ENCODE data around the gene UBE2R2. TPM values are rescaled to one million over a fixed set of nuclear protein-coding genes. Genes with fewer than 3 reads are reported as not detected.
"Not testable (repeated sequence)": the region's sequence is repeated elsewhere in the genome, so short reads cannot be mapped to it uniquely, and the experiment has no call there.

The UBE2R2 gene
- total and polyA plus RNA-seq, 10 of the 15 experiments (the other 5 are each of a cell fraction or from before 2014, with no cell fraction given), result 7.2 to 32.8 (median 17.2) TPM

DNA sequence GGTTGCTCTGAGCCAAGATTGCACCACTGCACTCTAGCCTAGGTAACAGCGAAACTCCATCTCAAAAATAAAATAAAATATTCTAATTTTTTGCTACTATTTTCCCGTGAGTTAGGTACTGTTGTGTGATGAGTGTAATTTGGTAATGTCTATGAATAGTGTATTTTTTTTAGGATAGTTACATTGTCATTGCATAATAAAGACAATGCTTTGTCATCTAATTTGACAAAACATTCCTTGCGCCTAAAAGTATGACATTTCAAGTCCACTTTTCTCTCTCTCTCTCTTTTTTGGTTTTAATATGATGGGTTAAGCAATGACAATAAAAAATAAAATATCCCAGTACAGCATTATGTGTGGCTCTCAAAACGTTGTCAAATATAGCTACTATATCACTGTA lies 29.3 kb downstream of the UBE2R2 start:
- Histone ChIP-seq H3K4me1 (ENCODE audit: control insufficient read depth, insufficient read depth, low read length) (no peaks in the 10 kb centered on the region), H3K9me3 (replicated peaks; ENCODE audit: control insufficient read depth, insufficient read depth, low read length) (no peaks in the 10 kb centered on the region), H3K27me3 (replicated peaks in 1 of 2; ENCODE audit: control insufficient read depth in 2 of 2, insufficient read depth in 2 of 2, low read length in 1 of 2) (no peaks in the 10 kb centered on the region), H3K79me2 (ENCODE audit: control insufficient read depth, insufficient read depth, low read length) (peaks cover 63% of the 10 kb centered on the region), H3K36me3 (ENCODE audit: control insufficient read depth in 2 of 2, insufficient read depth in 2 of 2, low read length in 1 of 2) (peaks cover 0 to 4% of the 10 kb centered on the region in 2 experiments; a peak in 2 of 4 replicates), H3K4me3 (no peak overlapping the region), H3K27ac (ENCODE audit: control insufficient read depth, insufficient read depth) (no peak overlapping the region), H4K20me1 (ENCODE audit: control insufficient read depth, insufficient read depth) (peaks cover 8% of the 10 kb centered on the region), H3K4me2 (ENCODE audit: control insufficient read depth, insufficient read depth) (no peak overlapping the region), H3K9ac (ENCODE audit: control insufficient read depth, insufficient read depth, low read length) (no peak overlapping the region), H2AFZ (ENCODE audit: control insufficient read depth, low read depth, low read length) (no peak overlapping the region)
- DNase-seq (ENCODE audit: low read depth, low spot score), result no peak
- ChIA-PET CTCF (interaction anchor here (1.0 to 1.8 kb wide), 2 partner anchors 12 to 32 kb away, joined by 3 to 4 read pairs; no protein-coding TSS in a partner anchor), POLR2A (no interaction called here), SMC1A (ENCODE audit: uncharacterized antibody, unreplicated experiment) (interaction anchor here (1.5 kb wide), 1 partner anchor 10 kb away, joined by 5 read pairs; no protein-coding TSS in a partner anchor), RAD21 (ENCODE audit: unreplicated experiment) (interaction anchor here (1.3 kb wide), 1 partner anchor 12 kb away, joined by 3 read pairs; no protein-coding TSS in a partner anchor)
- ATAC-seq, result no peak
- intact Hi-C loops (cut with micrococcal nuclease; ENCODE audit: unreplicated experiment), result no loop called here
- in situ Hi-C loops (cut with MboI), result no loop called here
- no TSS peak for BruUV-seq (replicated peaks)
- WGBS (ENCODE audit: insufficient coverage, insufficient replicate concordance, low lambda C conversion rate, missing lambda C conversion rate), result 74% methylated on average over 4 of the region's 4 CpGs
- no peak for TF ChIP-seq ZNF207 (IDR thresholded peaks at IDR 0.05; ENCODE audit: borderline replicate concordance)
- TF ChIP-seq ZNF274 (IDR thresholded peaks at IDR 0.05; ENCODE audit: insufficient read depth, insufficient read length), result no peak
- TF ChIP-seq, protein P1, sequence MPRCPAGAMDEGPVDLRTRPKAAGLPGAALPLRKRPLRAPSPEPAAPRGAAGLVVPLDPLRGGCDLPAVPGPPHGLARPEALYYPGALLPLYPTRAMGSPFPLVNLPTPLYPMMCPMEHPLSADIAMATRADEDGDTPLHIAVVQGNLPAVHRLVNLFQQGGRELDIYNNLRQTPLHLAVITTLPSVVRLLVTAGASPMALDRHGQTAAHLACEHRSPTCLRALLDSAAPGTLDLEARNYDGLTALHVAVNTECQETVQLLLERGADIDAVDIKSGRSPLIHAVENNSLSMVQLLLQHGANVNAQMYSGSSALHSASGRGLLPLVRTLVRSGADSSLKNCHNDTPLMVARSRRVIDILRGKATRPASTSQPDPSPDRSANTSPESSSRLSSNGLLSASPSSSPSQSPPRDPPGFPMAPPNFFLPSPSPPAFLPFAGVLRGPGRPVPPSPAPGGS (IDR thresholded peaks at IDR 0.05; ENCODE audit: borderline replicate concordance, insufficient read depth, low read depth, low read length, poor library complexity, severe bottlenecking), result no peak
- TF ChIP-seq, protein P2, sequence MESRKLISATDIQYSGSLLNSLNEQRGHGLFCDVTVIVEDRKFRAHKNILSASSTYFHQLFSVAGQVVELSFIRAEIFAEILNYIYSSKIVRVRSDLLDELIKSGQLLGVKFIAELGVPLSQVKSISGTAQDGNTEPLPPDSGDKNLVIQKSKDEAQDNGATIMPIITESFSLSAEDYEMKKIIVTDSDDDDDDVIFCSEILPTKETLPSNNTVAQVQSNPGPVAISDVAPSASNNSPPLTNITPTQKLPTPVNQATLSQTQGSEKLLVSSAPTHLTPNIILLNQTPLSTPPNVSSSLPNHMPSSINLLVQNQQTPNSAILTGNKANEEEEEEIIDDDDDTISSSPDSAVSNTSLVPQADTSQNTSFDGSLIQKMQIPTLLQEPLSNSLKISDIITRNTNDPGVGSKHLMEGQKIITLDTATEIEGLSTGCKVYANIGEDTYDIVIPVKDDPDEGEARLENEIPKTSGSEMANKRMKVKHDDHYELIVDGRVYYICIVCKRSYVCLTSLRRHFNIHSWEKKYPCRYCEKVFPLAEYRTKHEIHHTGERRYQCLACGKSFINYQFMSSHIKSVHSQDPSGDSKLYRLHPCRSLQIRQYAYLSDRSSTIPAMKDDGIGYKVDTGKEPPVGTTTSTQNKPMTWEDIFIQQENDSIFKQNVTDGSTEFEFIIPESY (IDR thresholded peaks at IDR 0.05), result no peak
- TF ChIP-seq PAX5 (IDR thresholded peaks at IDR 0.05; ENCODE audit: borderline replicate concordance, low read depth, low read length), result no peak
- TF ChIP-seq, protein P3, sequence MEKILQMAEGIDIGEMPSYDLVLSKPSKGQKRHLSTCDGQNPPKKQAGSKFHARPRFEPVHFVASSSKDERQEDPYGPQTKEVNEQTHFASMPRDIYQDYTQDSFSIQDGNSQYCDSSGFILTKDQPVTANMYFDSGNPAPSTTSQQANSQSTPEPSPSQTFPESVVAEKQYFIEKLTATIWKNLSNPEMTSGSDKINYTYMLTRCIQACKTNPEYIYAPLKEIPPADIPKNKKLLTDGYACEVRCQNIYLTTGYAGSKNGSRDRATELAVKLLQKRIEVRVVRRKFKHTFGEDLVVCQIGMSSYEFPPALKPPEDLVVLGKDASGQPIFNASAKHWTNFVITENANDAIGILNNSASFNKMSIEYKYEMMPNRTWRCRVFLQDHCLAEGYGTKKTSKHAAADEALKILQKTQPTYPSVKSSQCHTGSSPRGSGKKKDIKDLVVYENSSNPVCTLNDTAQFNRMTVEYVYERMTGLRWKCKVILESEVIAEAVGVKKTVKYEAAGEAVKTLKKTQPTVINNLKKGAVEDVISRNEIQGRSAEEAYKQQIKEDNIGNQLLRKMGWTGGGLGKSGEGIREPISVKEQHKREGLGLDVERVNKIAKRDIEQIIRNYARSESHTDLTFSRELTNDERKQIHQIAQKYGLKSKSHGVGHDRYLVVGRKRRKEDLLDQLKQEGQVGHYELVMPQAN (conservative IDR thresholded peaks at IDR 0.05), result no peak
- no peak for TF ChIP-seq WRNIP1 (IDR thresholded peaks at IDR 0.05; ENCODE audit: borderline replicate concordance, low read depth, low read length)
- TF ChIP-seq MEF2A (IDR thresholded peaks at IDR 0.05; ENCODE audit: insufficient read depth, low read depth, low read length), result no peak
- no peak for TF ChIP-seq ZNF384 (IDR thresholded peaks at IDR 0.05; ENCODE audit: borderline replicate concordance, low read depth, low read length)
- FAIRE-seq, result no peak

DNA sequence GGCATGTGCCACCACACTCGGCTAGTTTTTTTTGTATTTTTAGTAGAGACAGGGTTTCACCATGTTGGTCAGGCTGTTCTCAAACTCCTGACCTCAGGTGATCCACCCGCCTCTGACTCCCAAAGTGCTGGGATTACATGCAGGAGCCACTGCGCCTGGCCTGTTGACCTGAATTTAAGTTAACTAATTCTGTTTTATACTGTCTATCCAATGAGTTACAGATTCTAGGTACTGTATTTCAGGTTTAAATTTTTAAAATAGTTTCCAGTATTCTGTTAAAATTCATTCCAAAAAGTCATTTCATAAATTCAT lies 30.9 kb downstream of the UBE2R2 start:
- DNase-seq (ENCODE audit: low read depth, low spot score); H3K36me3 ChIP-seq (ENCODE audit: control insufficient read depth in 2 of 2, insufficient read depth in 2 of 2, low read length in 1 of 2); H3K4me3 ChIP-seq; H4K20me1 ChIP-seq (ENCODE audit: control insufficient read depth, insufficient read depth); FAIRE-seq; H3K9me3 ChIP-seq (replicated peaks; ENCODE audit: control insufficient read depth, insufficient read depth, low read length); BruUV-seq (replicated peaks); H3K27ac ChIP-seq (ENCODE audit: control insufficient read depth, insufficient read depth); intact Hi-C loops (cut with micrococcal nuclease; ENCODE audit: unreplicated experiment); H2AFZ ChIP-seq (ENCODE audit: control insufficient read depth, low read depth, low read length); ATAC-seq; H3K4me1 ChIP-seq (ENCODE audit: control insufficient read depth, insufficient read depth, low read length); H3K9ac ChIP-seq (ENCODE audit: control insufficient read depth, insufficient read depth, low read length); H3K27me3 ChIP-seq (replicated peaks in 1 of 2; ENCODE audit: control insufficient read depth in 2 of 2, insufficient read depth in 2 of 2, low read length in 1 of 2); in situ Hi-C loops (cut with MboI); RAD21 ChIA-PET (ENCODE audit: unreplicated experiment); H3K4me2 ChIP-seq (ENCODE audit: control insufficient read depth, insufficient read depth): not testable (repeated sequence)
- peaks cover 62% of the 10 kb centered on the region for H3K79me2 ChIP-seq (ENCODE audit: control insufficient read depth, insufficient read depth, low read length)
- ChIA-PET CTCF (interaction anchor here (6.4 kb wide), 1 partner anchor 34 kb away, joined by 128 read pairs; the partner anchor contains the start of gene UBE2R2), SMC1A (ENCODE audit: uncharacterized antibody, unreplicated experiment) (interaction anchor here (0.6 to 7.4 kb wide), 5 partner anchors 11 to 244 kb away, joined by 3 to 77 read pairs (median 5); no protein-coding TSS in a partner anchor), POLR2A (interaction anchor here (0.9 to 1.3 kb wide), 2 partner anchors 10 to 34 kb away, joined by 3 to 4 read pairs; no protein-coding TSS in a partner anchor)
- 82% methylated on average over 3 of the region's 3 CpGs for WGBS (ENCODE audit: insufficient coverage, insufficient replicate concordance, low lambda C conversion rate, missing lambda C conversion rate)

Data from GM12878 (cell line).